HepG2 (cell line): ENCODE results near the gene MEX3D. TPM values are rescaled to one million over a fixed set of nuclear protein-coding genes. Genes with fewer than 3 reads are reported as not detected.

Experiments used
- ATAC-seq: fragments of 200-7000 bp; cut with Tn5 transposase; 3 replicates; pipeline ENCODE4 v1.9.1; 2020; ENCODE audit warnings: mild to moderate bottlenecking, moderate library complexity
- BruUV-seq: library from RNA; stranded (reverse); fragments of 400-500 nt; replicated peaks from 2 replicates; lab custom pipeline; 2021; lab: Mats Ljungman, UMichigan
- CTCF ChIA-PET: fragments of 300-600 bp; formaldehyde crosslinking; extraction: SDS; loops from one replicate; lab custom pipeline; 2021; ENCODE audit warnings: low total read pairs, inconsistent platforms, low intra/inter-chr PET ratio; lab: Yijun Ruan, JAX
- POLR2A ChIA-PET: fragments of 350-600 bp; sonication (Branson Sonifier 250); formaldehyde crosslinking; loops from one replicate; lab custom pipeline; 2020; ENCODE audit warnings: antibody characterized with exemption, inconsistent platforms; lab: Yijun Ruan, JAX
- DNase-seq: peaks from one replicate; pipeline ENCODE4 v3.0.0-alpha.2; 2015; ENCODE audit warnings: low spot score
- FAIRE-seq: peaks from 3 replicates; lab custom pipeline; 2011; peaks lifted over from hg19 to GRCh38; lab: Jason Lieb, UNC
- H2AFZ ChIP-seq: one replicate; pipeline ENCODE4 v1.6.1; 2011; ENCODE audit warnings: low read length, inconsistent platforms
- H3K27ac ChIP-seq: fragments of 300-600 bp; 3 replicates; pipeline ENCODE4 v1.8.0; 2011; ENCODE audit warnings: mixed run types, mild to moderate bottlenecking, mixed read lengths, low read length, inconsistent platforms; ENCODE audit not compliant: insufficient read depth; ENCODE audit errors: extremely low read length
- H3K27me3 ChIP-seq, 2 experiments: fragments of 200-600 bp in 1 of 2; 2 replicates in 1 of 2; 3 replicates in 1 of 2; pipeline versions ENCODE4 v1.6.0 to v1.8.0; 2011; ENCODE audit warnings: low read length in 2 of 2, mild to moderate bottlenecking in 2 of 2, moderate library complexity in 2 of 2, inconsistent platforms in 1 of 2; ENCODE audit not compliant: insufficient read depth in 2 of 2, control insufficient read depth in 1 of 2
- H3K36me3 ChIP-seq, 2 experiments: fragments of 200-600 bp in 1 of 2; replicated peaks in 1 of 2; 2 replicates in 1 of 2; 3 replicates in 1 of 2; pipeline versions ENCODE4 v1.5.1 to v1.8.0; 2011; ENCODE audit warnings: low read length in 2 of 2, inconsistent platforms in 1 of 2; ENCODE audit not compliant: insufficient read depth in 2 of 2, control insufficient read depth in 1 of 2
- H3K4me1 ChIP-seq: 2 replicates; pipeline ENCODE4 v1.5.1; 2012; ENCODE audit warnings: low read length, inconsistent platforms; ENCODE audit not compliant: insufficient read depth
- H3K4me2 ChIP-seq: 2 replicates; pipeline ENCODE4 v1.6.0; 2011; ENCODE audit warnings: low read depth, low read length, inconsistent platforms
- H3K4me3 ChIP-seq, 3 experiments: fragments of 200-600 bp in 1 of 3; sonication (generic), shearing (Covaris generic) in 1 of 3; replicated peaks in 1 of 3; 2 replicates each; pipeline ENCODE4 v1.5.1; 2011 to 2016; ENCODE audit warnings: low read length in 3 of 3, inconsistent platforms in 2 of 3, low read depth in 2 of 3, mild to moderate bottlenecking in 2 of 3, control low read depth in 1 of 3, mixed read lengths in 1 of 3; ENCODE audit not compliant: insufficient read depth in 1 of 3
- H3K79me2 ChIP-seq: one replicate; pipeline ENCODE4 v1.6.1; 2011; ENCODE audit warnings: low read length, inconsistent platforms; ENCODE audit not compliant: insufficient read depth
- H3K9ac ChIP-seq: 2 replicates; pipeline ENCODE4 v1.6.0; 2011; ENCODE audit warnings: mild to moderate bottlenecking, low read depth, low read length, inconsistent platforms; ENCODE audit not compliant: insufficient read depth
- H3K9me3 ChIP-seq: 2 replicates; pipeline ENCODE4 v1.5.1; 2012; ENCODE audit warnings: mild to moderate bottlenecking, low read length
- H4K20me1 ChIP-seq: 2 replicates; pipeline ENCODE4 v1.6.0; 2011; ENCODE audit warnings: inconsistent platforms, mild to moderate bottlenecking, low read length, moderate library complexity; ENCODE audit not compliant: insufficient read depth
- AGO2 ChIP-seq: fragments of 200-400 bp; formaldehyde crosslinking; optimal IDR thresholded peaks from 2 replicates; pipeline ENCODE3; 2017; ENCODE audit warnings: mild to moderate bottlenecking, low read depth, low read length, moderate library complexity
- ASH2L ChIP-seq: fragments of 300-600, 200-600 bp; sonication (generic); IDR thresholded peaks from 2 replicates; pipeline ENCODE4 v1.7.0; 2017; ENCODE audit warnings: low read depth, mild to moderate bottlenecking, moderate library complexity, mixed read lengths, low read length; ENCODE audit not compliant: insufficient read length
- ELF1 ChIP-seq: sonication (generic); formaldehyde crosslinking; IDR thresholded peaks from 2 replicates; pipeline ENCODE4 v1.4.0; 2020; ENCODE audit warnings: missing genetic modification reagents
- FIP1L1 ChIP-seq: fragments of 200-400 bp; formaldehyde crosslinking; IDR thresholded peaks from 2 replicates; pipeline ENCODE4 v1.6.1; 2018; ENCODE audit warnings: low read depth, mild to moderate bottlenecking, low read length, moderate library complexity, borderline replicate concordance; ENCODE audit not compliant: insufficient read depth
- POLR2G ChIP-seq: fragments of 200-400 bp; formaldehyde crosslinking; IDR thresholded peaks from 2 replicates; pipeline ENCODE4 v1.6.1; 2018; ENCODE audit warnings: mild to moderate bottlenecking, low read depth, low read length, moderate library complexity
- RBFOX2 ChIP-seq: fragments of 200-400 bp; formaldehyde crosslinking; IDR thresholded peaks from 2 replicates; pipeline ENCODE4 v1.6.1; 2017; ENCODE audit warnings: low read depth, mild to moderate bottlenecking, low read length
- TEAD3 ChIP-seq: optimal IDR thresholded peaks from 2 replicates; pipeline ENCODE3; 2016; ENCODE audit warnings: borderline replicate concordance
- ZMYM4 ChIP-seq: sonication (generic); formaldehyde crosslinking; IDR thresholded peaks from 2 replicates; pipeline ENCODE4 v1.8.1; 2023; ENCODE audit warnings: mild to moderate bottlenecking, missing genetic modification reagents
- ZNF326 ChIP-seq: sonication (generic); formaldehyde crosslinking; IDR thresholded peaks from 2 replicates; pipeline ENCODE4 v1.4.0; 2020; ENCODE audit warnings: missing genetic modification reagents, borderline replicate concordance
- WGBS: methylation state at CpG from one replicate; pipeline ENCODE4 v1.1.6; 2017; ENCODE audit warnings: low lambda C conversion rate; 5-methylcytosine and 5-hydroxymethylcytosine counted together
- in situ Hi-C: cut with HindIII; loops from 2 replicates; pipeline ENCODE4 v1.10.0; 2017; ENCODE audit warnings: low pct_unique_long_range_greater_than_20kb; ENCODE audit not compliant: extremely low pct_ligation_motif_present
- intact Hi-C: fragments of 100-400 bp; cut with micrococcal nuclease; formaldehyde crosslinking; loops from one replicate; pipeline ENCODE4 v1.10.0; 2022; ENCODE audit not compliant: unreplicated experiment
- polyA plus RNA-seq, 8 experiments: library from polyadenylated mRNA; depleted of rRNA in 3 of 8; stranded (reverse) in 7 of 8; unstranded in 1 of 8; fragments of >200 nt; fragmentation: Illumina TruSeq in 4 of 8; extraction: Trizol in 4 of 8; gene quantifications; 2 replicates each; pipeline versions ENCODE4 v1.2.1 to v1.2.3, GENCODE V29; 2011 to 2016; ENCODE audit warnings: low read depth in 4 of 8, missing spikeins in 1 of 8, mixed read lengths in 1 of 8; ENCODE audit not compliant: insufficient read depth in 1 of 8
- total RNA-seq, 5 experiments: library from RNA; depleted of rRNA; stranded (reverse); fragments of >200 nt; fragmentation: Illumina TruSeq; extraction: Trizol; gene quantifications; 2 replicates each; pipeline ENCODE4 v1.2.3, GENCODE V29; 2016; ENCODE audit warnings: low read depth in 1 of 5
- TF ChIP-seq, protein P1 (sequence below): sonication (generic); formaldehyde crosslinking; IDR thresholded peaks from 2 replicates; pipeline ENCODE4 v1.4.0; 2020; ENCODE audit warnings: missing genetic modification reagents

The MEX3D gene
- total and polyA plus RNA-seq, 2 of the 13 experiments (the other 11 are each of a cell fraction or from before 2014, with no cell fraction given): 3.6 to 17.1 TPM

GRCh38 chr19:1580382-1580781, 12.3 kb upstream of the MEX3D start:
- Histone ChIP-seq H3K79me2 (no peaks in the 10 kb centered on the region), H3K36me3 (peaks cover 12 to 47% of the 10 kb centered on the region in 2 experiments; a peak in 4 of 5 replicates), H2AFZ (no peak overlapping the region), H3K4me1 (no peaks in the 10 kb centered on the region), H3K9ac (no peak overlapping the region), H3K27me3 (no peaks in the 10 kb centered on the region), H3K4me3 (no peak overlapping the region), H3K9me3 (no peaks in the 10 kb centered on the region), H3K4me2 (no peak overlapping the region), H4K20me1 (0 out of 2 replicates have a peak, but pooled peaks cover 2% of the 10 kb centered on the region), H3K27ac (no peak overlapping the region)
- CTCF ChIA-PET: no interaction called here
- 99% methylated on average over 20 of the region's 20 CpGs for WGBS
- intact Hi-C loops (no loop called here), in situ Hi-C loops (no loop called here)
- TF ChIP-seq TEAD3 (no peak), AGO2 (peak; percentile 47), RBFOX2 (0 out of 2 replicates have a peak, but pooled peaks have one; percentile 35)
- TF ChIP-seq, protein P1, sequence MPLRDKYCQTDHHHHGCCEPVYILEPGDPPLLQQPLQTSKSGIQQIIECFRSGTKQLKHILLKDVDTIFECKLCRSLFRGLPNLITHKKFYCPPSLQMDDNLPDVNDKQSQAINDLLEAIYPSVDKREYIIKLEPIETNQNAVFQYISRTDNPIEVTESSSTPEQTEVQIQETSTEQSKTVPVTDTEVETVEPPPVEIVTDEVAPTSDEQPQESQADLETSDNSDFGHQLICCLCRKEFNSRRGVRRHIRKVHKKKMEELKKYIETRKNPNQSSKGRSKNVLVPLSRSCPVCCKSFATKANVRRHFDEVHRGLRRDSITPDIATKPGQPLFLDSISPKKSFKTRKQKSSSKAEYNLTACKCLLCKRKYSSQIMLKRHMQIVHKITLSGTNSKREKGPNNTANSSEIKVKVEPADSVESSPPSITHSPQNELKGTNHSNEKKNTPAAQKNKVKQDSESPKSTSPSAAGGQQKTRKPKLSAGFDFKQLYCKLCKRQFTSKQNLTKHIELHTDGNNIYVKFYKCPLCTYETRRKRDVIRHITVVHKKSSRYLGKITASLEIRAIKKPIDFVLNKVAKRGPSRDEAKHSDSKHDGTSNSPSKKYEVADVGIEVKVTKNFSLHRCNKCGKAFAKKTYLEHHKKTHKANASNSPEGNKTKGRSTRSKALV: no peak
- FAIRE-seq (no peak), ATAC-seq (no peak), DNase-seq (no peak)
- BruUV-seq: no TSS peak
- POLR2A ChIA-PET: no interaction called here

DNA sequence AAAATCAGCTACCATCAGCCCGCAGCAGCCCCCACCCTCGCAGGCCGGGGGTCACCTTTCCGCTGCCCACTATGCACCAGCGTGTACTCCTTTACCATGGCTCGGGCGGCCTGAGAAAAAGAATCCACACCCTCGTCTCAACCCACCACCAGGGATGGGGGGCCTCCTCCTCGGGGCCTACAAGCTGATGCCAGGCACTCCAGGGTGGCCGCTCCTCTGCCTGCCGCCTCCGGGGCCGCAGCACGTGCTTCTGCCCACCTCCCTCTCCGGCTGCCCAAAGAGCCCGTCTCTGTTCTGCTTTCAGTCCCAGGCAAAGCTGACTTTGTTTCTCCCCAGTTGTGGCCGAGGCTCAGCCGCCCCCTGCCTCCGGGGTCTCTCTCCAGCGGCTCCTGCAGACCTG, 11.1 kb upstream of the MEX3D start:
- Histone ChIP-seq H3K4me1 (peaks cover under 1% of the 10 kb centered on the region; the same call in 1 of the 2 replicates), H3K27me3 (no peaks in the 10 kb centered on the region), H3K9ac (no peak overlapping the region), H3K79me2 (no peaks in the 10 kb centered on the region), H3K4me2 (no peak overlapping the region), H3K9me3 (no peaks in the 10 kb centered on the region), H3K36me3 (peaks cover 12 to 44% of the 10 kb centered on the region in 2 experiments; a peak in 4 of 5 replicates), H2AFZ (no peak overlapping the region), H4K20me1 (0 out of 2 replicates have a peak, but pooled peaks cover 2% of the 10 kb centered on the region), H3K4me3 (no peak overlapping the region), H3K27ac (no peak overlapping the region)
- TF ChIP-seq FIP1L1 (no peak), ZNF326 (CRISPR knock-in tag) (no peak), ZMYM4 (no peak), ELF1 (CRISPR knock-in tag) (no peak), POLR2G (0 out of 2 replicates have a peak, but pooled peaks have one; percentile 36), RBFOX2 (peak; percentile 52; the same call in 1 of the 2 replicates), ASH2L (no peak), AGO2 (peak; percentile 81)
- DNase-seq: no peak
- no TSS peak for BruUV-seq
- ATAC-seq: no peak
- ChIA-PET CTCF (no interaction called here), POLR2A (interaction anchor here (1.1 to 1.6 kb wide), 2 partner anchors 12 to 14 kb away, joined by 3 to 5 read pairs; no protein-coding TSS in a partner anchor)
- no peak for FAIRE-seq
- intact Hi-C loops: no loop called here
- in situ Hi-C loops: no loop called here
- WGBS: 98% methylated on average over 20 of the region's 20 CpGs
